ENCODE measurements around the gene SLC6A2.

The SLC6A2 gene

DNA sequence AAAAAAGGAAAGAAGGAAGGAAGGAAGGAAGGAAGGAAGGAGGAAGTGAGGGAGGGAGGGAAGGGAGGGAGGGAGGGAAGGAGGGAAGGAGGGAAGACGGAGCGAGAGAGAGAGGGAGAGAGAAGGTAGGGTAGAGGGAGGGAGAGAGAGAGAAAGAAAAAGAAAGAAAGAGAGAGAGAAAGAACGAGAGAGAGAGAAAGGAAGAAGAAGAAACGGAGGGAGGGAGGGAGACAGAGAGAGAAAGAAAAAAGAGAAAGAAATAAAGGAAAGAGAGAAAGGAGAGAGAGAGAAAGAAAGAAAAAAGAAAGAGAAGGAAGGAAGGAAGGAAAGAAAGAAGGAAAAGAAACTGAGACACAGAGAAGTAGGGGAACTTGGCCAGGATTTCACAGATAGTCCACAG, 8.4 kb upstream of the SLC6A2 start:
- DNase-seq (ENCODE audit: low read depth in 2 of 2): no peak

- no peak for DNase-seq (ENCODE audit: low read depth in 2 of 2)
Observed at GRCh38 chr16:55647798-55648197, 8.0 kb upstream of the SLC6A2 start.

DNA sequence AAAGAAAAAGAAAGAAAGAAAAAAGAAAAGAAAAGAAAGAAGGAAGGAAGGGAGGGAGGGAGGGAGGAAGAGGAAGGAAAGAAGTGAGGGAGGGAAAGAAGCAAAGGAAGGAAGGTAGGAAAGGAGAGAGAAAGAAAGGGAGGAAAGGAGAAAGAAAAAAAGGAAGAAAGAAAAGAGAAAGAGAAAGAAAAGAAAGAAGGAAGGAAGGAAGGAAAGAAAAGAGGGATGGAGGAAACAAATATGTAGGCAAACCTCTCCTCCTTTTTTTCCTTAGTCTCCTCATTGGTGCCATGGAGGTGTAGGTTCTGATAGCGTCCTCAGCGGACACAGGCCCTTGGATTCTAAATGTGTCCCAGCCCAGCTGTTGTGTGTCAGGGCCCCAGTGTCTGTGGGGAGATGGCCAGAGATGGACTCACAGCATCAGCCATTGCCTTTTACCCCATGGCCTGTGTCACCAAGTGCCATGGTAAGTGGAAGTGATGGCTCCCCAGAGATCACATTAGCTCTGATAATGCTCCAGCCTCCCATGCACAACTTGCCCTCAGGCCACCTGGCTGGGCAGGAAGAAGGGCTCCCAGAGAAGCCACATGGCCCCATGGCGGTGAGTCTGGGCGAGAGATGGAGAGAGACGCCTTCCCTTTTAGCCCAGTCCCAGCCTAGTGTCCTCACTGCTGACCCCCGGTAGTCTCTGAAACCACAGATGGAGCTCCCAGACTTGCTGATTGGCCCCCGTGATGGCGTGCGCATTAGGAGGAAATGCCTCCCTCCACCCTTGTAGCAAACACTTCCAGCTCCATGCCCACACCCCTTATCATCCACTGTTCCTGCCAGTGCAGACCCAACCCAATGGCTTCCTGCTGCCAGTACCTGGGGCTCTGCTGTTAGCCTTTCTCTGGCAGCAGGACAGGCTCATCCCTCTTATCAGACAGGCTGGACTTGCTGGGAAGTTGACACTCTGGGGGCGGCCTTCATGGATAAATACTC, 3.7 kb upstream of the SLC6A2 start:
- no peak for DNase-seq (ENCODE audit: low read depth in 2 of 2)

GRCh38 chr16:55653106-55653505, 2.7 kb upstream of the SLC6A2 start:
- DNase-seq (ENCODE audit: low read depth in 2 of 2): no peak

DNA sequence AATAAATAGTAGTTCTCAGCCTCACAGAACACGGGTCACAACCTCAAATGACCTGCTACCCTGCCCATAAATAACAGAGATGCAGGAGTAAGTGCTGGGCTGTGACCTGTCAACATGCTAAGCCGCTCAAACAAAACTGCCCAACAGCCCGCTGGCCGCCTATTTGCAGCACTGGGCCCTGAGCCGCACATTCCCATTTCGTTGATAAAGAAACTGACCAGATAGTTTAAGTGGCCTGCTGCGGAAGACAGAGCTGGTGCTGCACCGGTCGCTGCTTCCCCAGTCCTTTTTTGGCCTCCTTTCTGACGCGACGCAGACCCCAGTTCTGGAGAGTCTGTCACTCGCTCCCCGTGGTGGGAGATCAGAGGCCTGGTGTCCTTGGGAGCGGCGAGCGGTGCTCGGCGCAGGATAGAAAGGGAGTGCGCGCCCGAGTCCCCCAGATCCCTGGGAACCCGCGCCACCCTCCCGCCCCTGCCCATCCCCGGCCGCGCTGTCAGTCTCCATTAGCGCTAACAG, 349 bp upstream of the SLC6A2 start:
- no peak for DNase-seq (ENCODE audit: low read depth in 2 of 2)

DNA sequence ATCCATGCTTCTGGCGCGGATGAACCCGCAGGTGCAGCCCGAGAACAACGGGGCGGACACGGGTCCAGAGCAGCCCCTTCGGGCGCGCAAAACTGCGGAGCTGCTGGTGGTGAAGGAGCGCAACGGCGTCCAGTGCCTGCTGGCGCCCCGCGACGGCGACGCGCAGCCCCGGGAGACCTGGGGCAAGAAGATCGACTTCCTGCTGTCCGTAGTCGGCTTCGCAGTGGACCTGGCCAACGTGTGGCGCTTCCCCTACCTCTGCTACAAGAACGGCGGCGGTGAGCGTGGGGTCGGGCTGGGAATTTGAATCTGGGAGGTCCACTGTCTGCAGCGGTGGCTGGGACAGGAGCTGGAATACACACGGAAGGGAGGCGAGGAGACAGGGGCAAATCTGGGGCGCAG, 904 bp downstream of the SLC6A2 start:
- DNase-seq (ENCODE audit: low read depth in 2 of 2): no peak

- DNase-seq (ENCODE audit: low read depth in 2 of 2): no peak
Observed at GRCh38 chr16:55657616-55658015, 1.8 kb downstream of the SLC6A2 start.

- no peak for DNase-seq (ENCODE audit: low read depth in 2 of 2)
Observed at GRCh38 chr16:55658898-55659420, 3.2 kb downstream of the SLC6A2 start.

- DNase-seq (ENCODE audit: low read depth in 2 of 2): no peak
Observed at GRCh38 chr16:55660026-55660425, 4.2 kb downstream of the SLC6A2 start.

- DNase-seq (ENCODE audit: low read depth in 2 of 2): no peak
Observed at GRCh38 chr16:55660828-55661227, 5.0 kb downstream of the SLC6A2 start.

DNA sequence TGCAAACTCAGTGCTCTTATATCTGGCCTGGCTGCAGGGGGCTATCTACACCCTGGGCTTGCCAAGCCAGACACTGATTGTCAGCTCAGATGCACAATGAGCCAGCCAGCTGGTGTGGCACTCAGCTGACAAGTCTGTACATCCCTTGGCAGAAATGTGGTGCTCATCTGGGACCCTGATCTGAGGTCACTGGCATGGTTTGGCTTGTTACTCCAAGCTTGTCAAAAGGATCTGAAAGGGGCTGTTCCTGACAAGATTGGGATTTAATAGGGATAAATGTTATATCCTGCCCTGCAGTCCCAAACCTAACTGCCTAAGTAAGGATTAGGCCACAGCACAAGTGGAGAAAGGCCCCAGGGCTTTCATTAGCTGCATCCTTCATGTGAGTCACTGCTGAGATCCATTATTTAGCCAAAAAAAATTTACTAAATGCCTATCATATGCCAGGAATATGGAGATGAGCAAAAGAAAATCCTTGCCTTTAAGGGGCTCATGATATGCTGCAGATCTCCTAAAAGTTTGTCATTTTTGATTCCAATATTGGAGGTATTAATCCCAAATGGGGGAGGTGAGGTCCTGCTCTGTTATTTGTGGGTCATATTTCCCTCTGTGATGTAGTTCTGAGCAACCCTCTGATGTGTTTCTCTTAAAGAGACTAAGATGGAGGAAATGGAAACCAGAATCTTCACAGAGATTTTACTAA, 6.3 kb downstream of the SLC6A2 start:
- no peak for DNase-seq (ENCODE audit: low read depth in 2 of 2)

GRCh38 chr16:55662644-55663031, 6.8 kb downstream of the SLC6A2 start:
- no peak for DNase-seq (ENCODE audit: low read depth in 2 of 2)

DNA sequence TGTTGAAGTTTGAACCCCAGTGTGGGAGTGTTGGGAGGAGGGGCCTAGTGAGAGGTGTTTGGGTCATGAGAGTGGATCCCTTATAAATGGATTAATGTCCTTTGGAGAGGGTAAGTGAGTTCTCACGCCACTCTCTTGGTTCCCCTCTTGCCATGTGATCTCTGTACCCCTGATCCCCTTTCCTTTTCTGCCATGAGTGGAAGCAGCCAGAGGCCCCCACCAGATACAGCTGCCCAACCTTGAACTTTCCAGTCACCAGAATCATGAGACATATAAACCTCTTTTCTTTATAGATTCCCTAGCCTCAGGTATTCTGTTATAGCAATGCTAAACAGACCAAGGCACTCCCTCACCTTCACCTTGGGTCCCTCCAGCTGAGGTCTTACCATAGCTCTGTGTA, 7.4 kb downstream of the SLC6A2 start:
- no peak for DNase-seq (ENCODE audit: low read depth in 2 of 2)

- no peak for DNase-seq (ENCODE audit: low read depth in 2 of 2)
Observed at GRCh38 chr16:55663765-55664677, 8.2 kb downstream of the SLC6A2 start.

DNA sequence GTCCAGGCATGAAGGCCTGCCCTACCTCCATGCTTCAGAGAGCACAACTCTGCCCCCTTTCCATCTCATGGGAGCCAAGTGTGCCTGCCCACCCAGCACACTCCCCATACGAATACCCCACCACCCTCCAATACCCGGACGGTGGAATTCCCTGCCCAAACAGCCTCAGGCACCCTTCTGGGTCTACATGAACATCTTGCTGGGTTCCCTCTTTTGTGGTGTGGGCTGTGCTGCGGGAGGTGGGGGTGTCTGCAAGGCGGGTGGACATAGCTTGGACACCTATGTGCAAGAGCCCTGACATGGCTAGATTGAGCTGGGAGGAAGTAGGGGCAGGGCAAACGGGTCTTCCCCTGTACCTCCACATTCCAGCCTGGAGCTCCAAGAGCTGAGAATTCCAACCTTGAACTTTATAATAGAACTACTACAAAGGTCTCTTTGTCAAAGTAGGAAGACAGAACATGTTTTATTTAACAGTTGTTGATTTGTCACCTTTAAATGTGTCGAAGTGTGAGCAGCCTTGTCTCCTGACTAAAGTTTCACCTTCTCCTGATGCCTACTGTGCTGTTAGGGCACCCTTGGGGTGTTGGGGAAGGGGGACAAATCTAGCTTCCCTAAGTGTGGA, 9.1 kb downstream of the SLC6A2 start:
- DNase-seq (ENCODE audit: low read depth in 2 of 2): no peak

GRCh38 chr16:55665511-55665910, 9.7 kb downstream of the SLC6A2 start:
- no peak for DNase-seq (ENCODE audit: low read depth in 2 of 2)

- no peak for DNase-seq (ENCODE audit: low read depth in 2 of 2)
Observed at GRCh38 chr16:55666012-55666411, 10.2 kb downstream of the SLC6A2 start.

GRCh38 chr16:55667753-55668152, 12.0 kb downstream of the SLC6A2 start:
- no peak for DNase-seq (ENCODE audit: low read depth in 2 of 2)

DNA sequence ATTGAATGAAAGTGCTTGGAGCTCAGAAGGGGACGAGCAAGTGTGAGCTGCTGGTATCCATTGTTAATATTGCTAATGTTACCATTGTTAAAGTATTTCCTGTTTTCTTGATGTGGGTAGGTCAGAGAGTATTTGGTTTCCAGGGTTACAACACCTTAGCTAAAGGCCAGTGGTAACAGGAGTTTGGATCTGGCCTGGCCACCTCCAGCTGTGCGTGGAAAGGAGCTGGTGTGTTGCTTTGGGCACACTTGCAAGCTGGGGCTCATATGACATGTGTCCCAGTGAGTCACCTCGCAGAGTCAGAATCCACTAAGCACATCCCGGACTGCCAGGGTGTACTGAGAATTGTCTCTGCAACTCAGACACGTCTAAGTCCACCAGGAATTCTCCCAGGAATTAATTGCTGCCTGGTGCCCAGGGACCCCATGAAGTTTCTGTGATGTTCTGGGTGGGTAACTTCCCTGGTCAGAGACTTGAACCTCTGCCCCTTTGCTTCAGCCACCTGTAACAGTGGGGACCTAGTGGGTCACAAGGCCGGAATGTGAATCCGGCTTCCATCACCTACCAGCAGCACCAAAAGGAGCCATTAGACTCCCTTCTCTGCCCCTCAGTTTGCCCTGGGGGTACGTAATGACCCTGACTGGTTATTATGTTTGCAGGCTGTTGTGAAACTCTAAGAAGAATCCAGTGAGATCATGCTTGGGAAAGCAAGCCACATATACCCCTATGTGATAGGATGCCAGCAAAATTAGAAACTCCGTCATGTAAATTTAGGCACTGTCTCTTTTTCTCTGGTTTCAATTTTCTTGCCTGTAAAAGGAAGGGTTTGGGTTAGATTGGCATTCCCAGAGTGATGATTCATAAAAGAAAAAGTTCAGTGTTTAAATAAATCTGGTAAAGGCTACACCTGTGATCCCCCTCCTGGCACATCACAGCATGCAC, 12.8 kb downstream of the SLC6A2 start:
- DNase-seq (ENCODE audit: low read depth in 2 of 2): no peak

Data from activated CD8-positive, alpha-beta memory T cell treated with anti-CD3 and anti-CD28 coated beads for 4 hours (primary cell).